Mesendoderm (in vitro differentiated cells): ENCODE measurements around the gene ZNF613.
"Not testable (repeated sequence)": the region's sequence is repeated elsewhere in the genome, so short reads cannot be mapped to it uniquely, and the experiment has no call there.

ENCODE experiments used
- DNase-seq: peaks from one replicate; pipeline ENCODE4 v3.0.0; 2013
- H2AK5ac ChIP-seq: 2 replicates; pipeline ENCODE4 v1.6.1; 2013; ENCODE audit warnings: low read length, inconsistent platforms
- H2BK120ac ChIP-seq: 2 replicates; pipeline ENCODE4 v1.6.1; 2013; ENCODE audit warnings: low read depth, mild to moderate bottlenecking, low read length, moderate library complexity, mixed read lengths
- H2BK15ac ChIP-seq: replicated peaks from 2 replicates; pipeline ENCODE4 v1.6.1; 2013; ENCODE audit warnings: low read depth, mild to moderate bottlenecking, moderate library complexity
- H2BK5ac ChIP-seq: 2 replicates; pipeline ENCODE4 v1.6.1; 2013; ENCODE audit warnings: low read length, inconsistent platforms
- H3K18ac ChIP-seq: 2 replicates; pipeline ENCODE4 v1.6.1; 2013; ENCODE audit warnings: mild to moderate bottlenecking, low read length, mixed read lengths
- H3K23ac ChIP-seq: one replicate; pipeline ENCODE4 v1.6.1; 2013; ENCODE audit warnings: low read length
- H3K27ac ChIP-seq: 2 replicates; pipeline ENCODE4 v1.5.1; 2013; ENCODE audit warnings: low read depth, mild to moderate bottlenecking, inconsistent platforms, low read length, moderate library complexity
- H3K27me3 ChIP-seq: 2 replicates; pipeline ENCODE4 v1.6.1; 2013; ENCODE audit warnings: low read length, control low read depth, mild to moderate bottlenecking, inconsistent platforms; ENCODE audit not compliant: insufficient read depth, poor library complexity
- H3K36me3 ChIP-seq: 2 replicates; pipeline ENCODE4 v1.6.1; 2013; ENCODE audit warnings: low read length, inconsistent platforms; ENCODE audit not compliant: control insufficient read depth, insufficient read depth
- H3K4ac ChIP-seq: one replicate; pipeline ENCODE4 v1.6.1; 2013; ENCODE audit warnings: low read depth, mild to moderate bottlenecking, low read length, moderate library complexity
- H3K4me1 ChIP-seq: 2 replicates; pipeline ENCODE4 v1.6.1; 2013; ENCODE audit warnings: low read depth, low read length, inconsistent platforms; ENCODE audit not compliant: control insufficient read depth
- H3K4me2 ChIP-seq: 2 replicates; pipeline ENCODE4 v1.6.1; 2013; ENCODE audit warnings: low read length
- H3K4me3 ChIP-seq: 2 replicates; pipeline ENCODE4 v1.5.1; 2013; ENCODE audit warnings: mild to moderate bottlenecking, low read length
- H3K56ac ChIP-seq: one replicate; pipeline ENCODE4 v1.6.1; 2013; ENCODE audit warnings: low read length
- H3K79me1 ChIP-seq: 2 replicates; pipeline ENCODE4 v1.6.1; 2013; ENCODE audit warnings: low read length, inconsistent platforms
- H3K79me2 ChIP-seq: 2 replicates; pipeline ENCODE4 v1.6.1; 2013; ENCODE audit warnings: mild to moderate bottlenecking, low read length; ENCODE audit not compliant: control insufficient read depth, insufficient read depth
- H3K9ac ChIP-seq: 2 replicates; pipeline ENCODE4 v1.6.1; 2013; ENCODE audit warnings: low read length, inconsistent platforms
- H4K5ac ChIP-seq: one replicate; pipeline ENCODE4 v1.6.1; 2013; ENCODE audit warnings: low read length
- H4K8ac ChIP-seq: one replicate; pipeline ENCODE4 v1.6.1; 2013; ENCODE audit warnings: low read depth, mild to moderate bottlenecking, control low read depth, low read length, moderate library complexity
- WGBS: extraction: QIAGEN DNeasy Blood & Tissue Kit; methylation state at CpG from one replicate; pipeline ENCODE4 v1.1.7; 2013; ENCODE audit warnings: low lambda C conversion rate, missing lambda C conversion rate; ENCODE audit not compliant: insufficient coverage; ENCODE audit errors: extremely low coverage; 5-methylcytosine and 5-hydroxymethylcytosine counted together

The ZNF613 gene

GRCh38 chr19:51946602-51947001, 19.3 kb downstream of the ZNF613 start:
- no peak for DNase-seq
- H2AK5ac ChIP-seq: no peak overlapping the region
- H3K18ac ChIP-seq: no peak overlapping the region
- WGBS: no CpG with 5 or more reads among the region's 1 CpG
- H4K5ac ChIP-seq: no peak overlapping the region
- H2BK15ac ChIP-seq: no peak overlapping the region
- peaks cover 19% of the 10 kb centered on the region for H3K36me3 ChIP-seq
- no peak overlapping the region for H2BK5ac ChIP-seq
- H3K23ac ChIP-seq: no peak overlapping the region
- no peaks in the 10 kb centered on the region for H3K79me1 ChIP-seq
- no peaks in the 10 kb centered on the region for H3K27me3 ChIP-seq
- no peak overlapping the region for H4K8ac ChIP-seq
- H3K4me2 ChIP-seq: no peak overlapping the region
- H3K79me2 ChIP-seq: no peaks in the 10 kb centered on the region
- no peak overlapping the region for H3K27ac ChIP-seq
- H3K4ac ChIP-seq: no peak overlapping the region
- no peaks in the 10 kb centered on the region for H3K4me1 ChIP-seq
- no peak overlapping the region for H3K56ac ChIP-seq
- no peak overlapping the region for H3K4me3 ChIP-seq
- H2BK120ac ChIP-seq: no peak overlapping the region
- no peak overlapping the region for H3K9ac ChIP-seq

DNA sequence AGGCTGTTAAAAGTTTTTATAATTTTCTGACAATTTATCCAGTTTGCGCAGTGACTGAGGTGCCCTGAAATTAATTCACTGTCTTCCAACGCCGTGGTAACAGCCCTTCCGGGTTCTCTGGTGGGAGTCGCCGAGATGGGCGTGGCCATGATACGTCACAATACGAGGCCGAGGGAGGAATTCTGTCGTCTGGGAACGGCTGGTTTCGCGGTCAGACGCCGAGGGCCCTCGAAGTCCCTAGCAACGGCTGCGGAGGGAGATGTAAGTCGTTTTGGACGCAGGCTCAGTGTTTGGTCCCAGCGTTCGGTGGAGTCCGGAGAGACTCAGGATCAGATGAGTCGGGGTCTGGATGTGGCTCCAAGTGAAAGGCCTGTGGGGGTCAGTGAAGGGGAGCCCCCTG, 21.7 kb downstream of the ZNF613 start:
- no peak overlapping the region for H4K8ac ChIP-seq
- H2BK120ac ChIP-seq: no peak overlapping the region
- no peaks in the 10 kb centered on the region for H3K4me1 ChIP-seq
- H3K4me3 ChIP-seq: no peak overlapping the region
- H3K27me3 ChIP-seq: no peaks in the 10 kb centered on the region
- no peak overlapping the region for H3K9ac ChIP-seq
- no CpG with 5 or more reads among the region's 25 CpGs for WGBS
- no peak overlapping the region for H3K4ac ChIP-seq
- no peaks in the 10 kb centered on the region for H3K79me1 ChIP-seq
- H3K56ac ChIP-seq: no peak overlapping the region
- H4K5ac ChIP-seq: no peak overlapping the region
- no peak overlapping the region for H3K27ac ChIP-seq
- no peak overlapping the region for H3K4me2 ChIP-seq
- H2BK15ac ChIP-seq: no peak overlapping the region
- no peak overlapping the region for H2AK5ac ChIP-seq
- no peak for DNase-seq
- peaks cover 10% of the 10 kb centered on the region for H3K36me3 ChIP-seq
- H3K18ac ChIP-seq: no peak overlapping the region
- no peak overlapping the region for H3K23ac ChIP-seq
- H2BK5ac ChIP-seq: no peak overlapping the region
- H3K79me2 ChIP-seq: no peaks in the 10 kb centered on the region

- H3K4me2 ChIP-seq, H4K5ac ChIP-seq, H2BK15ac ChIP-seq, H3K79me1 ChIP-seq, H3K4me3 ChIP-seq, H3K4me1 ChIP-seq, H3K27ac ChIP-seq, H2AK5ac ChIP-seq, H3K4ac ChIP-seq, H3K18ac ChIP-seq, H3K56ac ChIP-seq, H3K79me2 ChIP-seq, H2BK120ac ChIP-seq, H4K8ac ChIP-seq, H2BK5ac ChIP-seq, H3K36me3 ChIP-seq, H3K9ac ChIP-seq, H3K27me3 ChIP-seq, H3K23ac ChIP-seq, DNase-seq: not testable (repeated sequence)
- no CpG with 5 or more reads among the region's 4 CpGs for WGBS
Measured at GRCh38 chr19:51957846-51958245, 30.6 kb downstream of the ZNF613 start.

DNA sequence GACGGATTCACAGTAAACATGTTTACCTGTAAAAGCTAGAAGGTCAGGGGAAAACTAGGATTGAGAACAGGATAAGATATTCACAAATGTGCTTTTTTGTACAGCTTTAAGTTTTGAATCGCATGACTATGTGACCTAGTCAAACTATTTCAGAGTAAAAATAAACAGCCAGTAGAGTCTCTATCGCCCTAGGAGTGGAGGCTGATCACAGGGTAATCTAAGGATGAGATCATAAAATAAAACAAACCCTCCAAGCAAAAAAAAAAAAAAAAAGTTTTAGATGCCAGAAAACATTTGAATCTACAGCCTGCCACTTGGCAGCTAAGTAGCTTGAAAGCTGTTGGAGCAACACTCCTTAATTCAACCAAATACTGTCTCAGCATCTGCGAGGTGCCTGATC, 32.5 kb downstream of the ZNF613 start:
- Histone ChIP-seq H3K9ac (no peak overlapping the region), H2BK120ac (peak overlapping the region; percentile 51), H2BK5ac (peak overlapping the region; percentile 63), H3K4me3 (no peak overlapping the region), H3K27me3 (no peaks in the 10 kb centered on the region), H3K4ac (no peak overlapping the region), H2BK15ac (no peak overlapping the region), H3K56ac (no peak overlapping the region), H3K27ac (peak overlapping the region; percentile 84), H4K5ac (no peak overlapping the region), H3K79me1 (no peaks in the 10 kb centered on the region), H3K23ac (no peak overlapping the region), H3K18ac (no peak overlapping the region), H2AK5ac (no peak overlapping the region), H3K4me2 (no peak overlapping the region), H3K36me3 (no peaks in the 10 kb centered on the region), H3K4me1 (peaks cover 2% of the 10 kb centered on the region), H3K79me2 (no peaks in the 10 kb centered on the region), H4K8ac (peak overlapping the region; percentile 94)
- no peak for DNase-seq
- WGBS: no CpG with 5 or more reads among the region's 4 CpGs

DNA sequence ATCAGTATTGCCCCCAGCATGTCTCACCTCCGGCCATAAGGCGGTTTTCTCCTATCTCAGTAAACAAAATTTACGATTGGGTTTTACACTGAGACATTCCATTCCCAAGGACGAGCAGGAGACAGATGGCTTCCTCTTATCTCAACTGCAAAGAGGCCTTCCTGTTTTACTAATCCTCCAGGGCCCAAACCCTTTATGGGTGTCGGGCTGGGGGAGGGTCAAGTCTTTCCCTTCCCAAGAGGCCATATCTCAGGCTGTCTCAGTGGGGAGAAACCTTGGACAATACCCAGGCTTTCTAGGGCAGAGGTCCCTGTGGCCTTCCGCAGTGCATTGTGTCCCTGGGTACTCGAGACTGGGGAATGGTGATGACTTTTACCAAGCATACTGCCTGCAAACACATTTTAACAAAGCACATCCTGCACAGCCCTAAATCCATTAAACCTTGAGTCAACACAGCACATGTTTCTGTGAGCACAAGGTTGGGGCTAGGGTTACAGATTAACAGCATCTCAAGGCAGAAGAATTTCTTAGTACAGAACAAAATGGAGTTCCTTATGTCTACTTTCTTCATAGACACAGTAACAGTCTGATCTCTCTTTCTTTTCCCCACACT, 33.5 kb downstream of the ZNF613 start:
- not testable (repeated sequence) for H3K27me3 ChIP-seq, H3K9ac ChIP-seq, H3K18ac ChIP-seq, H2AK5ac ChIP-seq, H3K4me2 ChIP-seq, H4K5ac ChIP-seq, H3K79me1 ChIP-seq, H3K4me3 ChIP-seq, H3K79me2 ChIP-seq, H3K4ac ChIP-seq, H2BK120ac ChIP-seq, H2BK15ac ChIP-seq, H3K23ac ChIP-seq, H3K36me3 ChIP-seq, H3K4me1 ChIP-seq, H4K8ac ChIP-seq
- peak; percentile 93 for DNase-seq
- peak overlapping the region; percentile 51 for H2BK5ac ChIP-seq
- WGBS: no CpG with 5 or more reads among the region's 7 CpGs
- H3K56ac ChIP-seq: peak overlapping the region; percentile 3
- peak overlapping the region; percentile 90 for H3K27ac ChIP-seq

DNA sequence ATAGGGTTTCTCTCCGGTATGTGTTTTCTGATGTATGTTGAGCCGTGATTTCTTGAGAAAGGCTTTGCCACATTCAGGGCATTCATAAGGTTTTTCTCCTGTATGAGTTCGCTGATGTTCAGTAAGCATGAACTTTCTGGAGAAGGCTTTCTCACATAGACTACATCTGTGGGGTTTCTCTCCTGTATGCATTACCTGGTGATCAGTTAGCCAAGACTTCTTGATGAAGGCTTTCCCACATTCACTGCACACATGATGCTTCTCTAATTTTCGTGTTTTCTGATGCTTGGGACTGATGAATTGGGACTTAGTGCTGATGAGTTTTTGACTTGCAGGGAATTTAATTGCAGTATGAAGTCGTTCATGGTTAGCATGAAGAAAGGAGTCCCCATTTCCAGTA, 38.3 kb downstream of the ZNF613 start:
- Histone ChIP-seq H3K4ac (no peak overlapping the region), H3K4me1 (peaks cover 2% of the 10 kb centered on the region), H3K9ac (no peak overlapping the region), H3K79me2 (no peaks in the 10 kb centered on the region), H3K27me3 (no peaks in the 10 kb centered on the region), H3K36me3 (peaks cover 4% of the 10 kb centered on the region), H4K8ac (no peak overlapping the region), H3K4me2 (no peak overlapping the region), H3K27ac (no peak overlapping the region), H3K79me1 (no peaks in the 10 kb centered on the region), H3K23ac (no peak overlapping the region), H2AK5ac (no peak overlapping the region), H4K5ac (no peak overlapping the region), H2BK5ac (no peak overlapping the region), H3K4me3 (no peak overlapping the region), H3K18ac (no peak overlapping the region), H3K56ac (no peak overlapping the region), H2BK120ac (no peak overlapping the region), H2BK15ac (no peak overlapping the region)
- WGBS: no CpG with 5 or more reads among the region's 5 CpGs
- no peak for DNase-seq
